Stimulated activated CD4-positive, alpha-beta T cell treated with anti-CD3 and anti-CD28 coated beads, TNF-alpha, amount 100 ng/mL, for 48 hours (primary cell): Measurements from ENCODE around the gene CD6.

ENCODE experiments used
- DNase-seq, 3 donors: peaks; one replicate each; pipeline ENCODE4 v3.0.0-alpha.2; 2020; ENCODE audit warnings: low read depth in 3 of 3

CD6 gene

GRCh38 chr11:60935676-60936442, 35.6 kb upstream of the CD6 start:
- no peak for DNase-seq

GRCh38 chr11:60936467-60937143, 34.9 kb upstream of the CD6 start:
- no peak for DNase-seq

- DNase-seq = no peak
Measured at GRCh38 chr11:60937144-60937527, 34.3 kb upstream of the CD6 start.

GRCh38 chr11:60937811-60938210, 33.7 kb upstream of the CD6 start:
- DNase-seq = no peak

- no peak for DNase-seq
Measured at GRCh38 chr11:60938500-60938899, 33.0 kb upstream of the CD6 start.

- DNase-seq = no peak
Measured at GRCh38 chr11:60939301-60939700, 32.2 kb upstream of the CD6 start.

GRCh38 chr11:60939855-60940254, 31.6 kb upstream of the CD6 start:
- no peak for DNase-seq

- no peak for DNase-seq
Measured at GRCh38 chr11:60941371-60942119, 29.9 kb upstream of the CD6 start.

GRCh38 chr11:60942219-60942618, 29.3 kb upstream of the CD6 start:
- no peak for DNase-seq

GRCh38 chr11:60942970-60943565, 28.4 kb upstream of the CD6 start:
- no peak for DNase-seq

GRCh38 chr11:60944490-60945294, 26.8 kb upstream of the CD6 start:
- no peak for DNase-seq

- DNase-seq = no peak
Measured at GRCh38 chr11:60945295-60945667, 26.2 kb upstream of the CD6 start.

- DNase-seq = no peak
Measured at GRCh38 chr11:60946601-60947264, 24.7 kb upstream of the CD6 start.

GRCh38 chr11:60947700-60948099, 23.8 kb upstream of the CD6 start:
- no peak for DNase-seq

- no peak for DNase-seq
Measured at GRCh38 chr11:60948250-60948649, 23.2 kb upstream of the CD6 start.

- no peak for DNase-seq
Measured at GRCh38 chr11:60950024-60950423, 21.5 kb upstream of the CD6 start.

GRCh38 chr11:60950933-60951605, 20.4 kb upstream of the CD6 start:
- no peak for DNase-seq

GRCh38 chr11:60951606-60951903, 19.9 kb upstream of the CD6 start:
- no peak for DNase-seq

- DNase-seq = no peak
Measured at GRCh38 chr11:60951904-60952741, 19.4 kb upstream of the CD6 start, which contains the start of gene SLC15A3. TSS of gene SLC15A3 (minus strand) at chr11:60952176. CDS start at chr11:60951551, 625 bp downstream.

GRCh38 chr11:60952742-60953170, 18.7 kb upstream of the CD6 start:
- DNase-seq = no peak
